LHCN-M2 (cell line): ENCODE results near the gene NINJ1. TPM values are rescaled to one million over a fixed set of nuclear protein-coding genes. Genes with fewer than 3 reads are reported as not detected.

ENCODE experiments used
- DNase-seq: peaks from one replicate; pipeline ENCODE4 v3.0.0-alpha.2; 2012; ENCODE audit warnings: low read depth
- total RNA-seq: library from RNA; depleted of rRNA; stranded (reverse); fragments of >200 nt; gene quantifications from 2 replicates; pipeline ENCODE4 v1.2.3, GENCODE V29; 2014

Gene NINJ1
- total RNA-seq, 1 experiment from 2014 or later: 18.5 TPM

GRCh38 chr9:93089024-93089423 is 45.0 kb downstream of the NINJ1 start:
- DNase-seq: no peak

GRCh38 chr9:93088656-93089015 is 45.4 kb downstream of the NINJ1 start:
- DNase-seq: no peak

GRCh38 chr9:93087971-93088655 is 45.9 kb downstream of the NINJ1 start:
- DNase-seq: no peak

DNA sequence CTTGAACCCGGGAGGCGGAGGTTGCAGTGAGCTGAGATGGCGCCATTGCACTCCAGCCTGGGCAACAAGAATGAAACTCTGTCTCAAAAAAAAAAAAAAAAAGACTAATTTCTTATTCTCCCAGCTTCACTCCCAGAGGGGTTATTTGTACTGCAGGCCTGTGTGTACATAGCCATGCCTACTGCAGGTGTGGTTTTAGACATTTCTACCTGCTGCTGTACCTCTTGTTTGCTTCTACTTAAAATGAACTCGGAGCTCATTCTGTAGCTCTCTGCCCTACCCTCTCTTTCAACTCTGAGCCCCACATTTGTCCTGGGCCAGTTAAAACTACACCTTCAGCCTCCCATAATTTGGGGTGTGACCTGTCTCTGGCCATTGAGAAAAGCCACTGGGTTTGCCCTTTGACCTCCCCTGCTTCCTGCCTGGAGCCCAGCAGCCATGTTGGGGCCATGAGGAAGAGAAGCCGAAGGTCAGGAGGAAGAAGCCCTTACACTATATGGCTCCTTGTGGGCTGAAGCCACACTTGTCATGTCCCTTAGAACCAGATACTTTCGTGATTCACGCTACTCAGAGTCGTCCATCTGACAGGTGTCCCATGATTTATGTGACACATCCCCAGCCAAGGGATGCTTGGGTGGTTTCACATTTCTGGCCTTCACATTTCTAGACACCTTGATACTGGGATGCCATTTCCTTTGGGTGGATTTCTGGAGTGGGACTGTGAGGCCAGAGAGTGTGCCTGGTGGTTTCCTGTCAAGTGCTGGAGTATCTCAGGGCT is 47.4 kb downstream of the NINJ1 start:
- no peak for DNase-seq

DNA sequence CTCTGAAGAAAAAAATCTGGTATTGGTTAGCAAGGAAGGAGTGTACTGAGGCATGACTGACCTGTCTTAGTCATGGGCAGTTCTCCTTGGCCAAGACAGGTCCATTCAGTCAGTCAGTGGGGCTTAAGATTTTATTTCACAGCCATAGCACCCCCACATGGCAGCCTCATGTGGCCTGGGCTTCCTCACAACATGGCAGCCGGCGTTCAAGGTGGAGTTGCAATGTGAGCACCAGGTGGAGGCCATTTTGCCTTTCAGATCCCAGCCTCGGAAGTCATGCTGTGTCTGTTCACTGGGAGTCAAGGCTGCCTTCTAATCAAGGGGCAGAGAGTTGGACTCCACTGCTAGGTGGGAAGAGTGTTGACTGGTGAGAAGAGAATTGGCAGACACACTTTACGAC is 48.4 kb downstream of the NINJ1 start:
- DNase-seq: no peak

- DNase-seq: no peak
Observed at GRCh38 chr9:93084471-93084881, 49.6 kb downstream of the NINJ1 start.

GRCh38 chr9:93083592-93084470 is 50.2 kb downstream of the NINJ1 start:
- no peak for DNase-seq

DNA sequence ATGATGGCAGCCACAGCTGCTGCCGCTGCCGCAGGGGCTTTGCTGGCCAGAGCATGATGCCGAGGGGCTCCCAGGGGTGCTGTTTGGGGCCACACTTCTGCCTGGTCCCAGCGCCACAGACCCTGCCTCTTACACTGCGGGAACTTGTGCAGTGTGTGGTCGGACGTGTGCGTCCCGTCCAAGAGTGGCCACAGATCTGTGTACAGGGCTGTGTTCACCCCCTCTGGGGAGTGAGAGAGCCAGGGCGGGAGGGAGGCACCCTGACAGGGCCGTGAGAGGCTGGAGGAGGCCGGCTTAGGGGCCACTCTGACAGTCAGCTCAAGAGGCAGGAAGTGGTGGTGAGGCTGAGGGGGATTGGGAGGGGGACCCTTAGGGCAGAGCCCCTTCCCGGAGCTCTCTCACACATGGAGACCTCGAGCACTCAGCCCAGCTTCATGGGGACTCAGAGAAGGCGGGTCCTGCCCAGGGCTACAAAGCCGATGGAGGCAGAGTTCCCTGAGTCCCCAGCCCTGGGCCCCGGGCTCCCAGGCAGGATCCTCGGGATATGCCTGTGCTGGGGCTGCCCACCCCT is 51.1 kb downstream of the NINJ1 start:
- DNase-seq: no peak

DNA sequence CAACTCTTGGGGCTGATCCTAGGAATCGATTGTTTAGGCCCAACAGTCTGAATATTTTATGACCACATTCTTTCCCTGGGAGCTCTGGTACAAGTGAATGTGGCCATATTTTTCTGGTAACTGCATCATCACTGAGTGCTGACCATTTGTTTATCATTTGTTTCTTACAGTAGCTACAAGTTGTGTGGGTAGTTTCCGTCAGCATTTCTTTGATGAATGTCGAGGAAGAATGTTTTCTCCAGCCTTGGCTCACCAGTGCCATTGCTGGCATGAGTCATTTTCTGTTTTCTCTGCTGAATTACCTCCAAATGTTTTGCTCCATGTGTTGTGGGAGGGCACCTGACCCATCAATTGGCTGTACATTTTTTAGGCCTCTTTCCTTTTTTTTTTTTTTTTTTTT is 52.1 kb downstream of the NINJ1 start:
- DNase-seq: no peak

- DNase-seq: peak; percentile 21
Observed at GRCh38 chr9:93081081-93081529, 52.9 kb downstream of the NINJ1 start.

DNA sequence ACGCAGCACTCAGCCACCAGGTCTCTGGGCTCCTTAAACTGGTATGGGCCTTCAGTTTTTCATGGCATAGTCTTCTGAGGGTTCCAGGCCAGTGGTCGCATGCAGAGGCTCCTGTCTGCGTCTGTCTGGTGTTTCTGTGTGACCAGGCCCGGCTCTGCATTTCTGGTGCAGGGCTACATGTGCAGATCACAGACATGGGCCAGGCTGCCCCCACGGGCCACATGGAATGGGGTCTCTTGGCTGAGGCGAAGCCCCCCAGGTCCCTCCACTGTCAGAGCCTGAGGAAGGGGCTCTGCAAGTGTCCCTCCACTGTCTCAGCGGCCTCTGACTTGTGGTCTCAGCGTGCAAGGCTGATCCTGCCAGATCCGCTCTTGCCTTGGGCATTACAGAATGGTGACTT is 53.6 kb downstream of the NINJ1 start:
- no peak for DNase-seq

GRCh38 chr9:93079371-93079770 is 54.7 kb downstream of the NINJ1 start:
- no peak for DNase-seq

GRCh38 chr9:93077811-93078210 is 56.2 kb downstream of the NINJ1 start:
- no peak for DNase-seq

- no peak for DNase-seq
Observed at GRCh38 chr9:93077367-93077766, 56.7 kb downstream of the NINJ1 start.

DNA sequence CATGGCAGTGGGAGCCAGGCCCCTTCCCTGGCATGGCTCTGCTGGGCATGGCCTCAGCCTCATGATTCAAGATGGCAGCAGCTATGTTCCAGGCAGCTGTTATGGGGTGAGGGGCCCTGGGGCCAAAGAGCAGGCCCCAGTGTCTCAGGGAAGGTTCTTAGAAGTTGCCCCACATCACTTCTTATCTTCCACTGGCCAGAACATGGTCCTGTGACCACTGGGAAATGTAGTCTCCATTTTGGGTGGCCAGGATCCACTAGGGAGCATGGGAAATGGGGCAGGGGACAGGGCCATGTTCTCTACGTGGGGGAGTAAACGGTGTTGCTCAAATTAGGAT is 57.3 kb downstream of the NINJ1 start:
- DNase-seq: no peak

DNA sequence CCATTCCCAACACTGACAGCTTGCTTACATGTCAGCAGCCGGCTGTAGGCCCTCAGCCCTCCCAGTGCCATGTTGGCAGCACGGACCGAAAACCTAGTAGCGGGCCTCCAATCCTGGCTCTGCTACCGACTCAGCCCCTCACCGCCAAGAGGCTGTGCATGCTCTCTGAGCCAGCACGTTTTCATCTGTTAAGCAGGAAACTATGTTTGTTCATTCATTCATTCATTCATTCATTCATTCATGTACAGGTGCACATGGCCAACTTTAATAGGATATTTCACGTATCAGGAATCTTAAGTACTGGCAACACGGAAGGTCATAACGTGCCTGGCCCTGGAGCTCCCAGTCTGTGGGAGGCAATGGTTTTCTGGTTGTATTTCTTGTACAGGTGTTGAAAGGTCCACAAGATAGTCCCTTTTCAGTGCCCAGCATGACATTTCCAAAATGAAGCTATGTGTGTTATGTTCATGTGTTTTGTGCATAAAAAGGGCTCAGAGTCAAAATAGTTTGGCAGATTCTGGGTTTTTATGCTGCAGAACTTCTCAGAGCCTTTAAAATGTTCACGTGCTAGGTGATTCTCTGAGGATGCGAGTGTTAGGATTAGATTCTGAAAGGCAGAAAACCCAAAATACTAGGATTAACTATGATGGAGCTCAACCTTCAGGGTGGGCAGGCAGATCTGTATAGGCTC is 57.8 kb downstream of the NINJ1 start:
- no peak for DNase-seq

DNA sequence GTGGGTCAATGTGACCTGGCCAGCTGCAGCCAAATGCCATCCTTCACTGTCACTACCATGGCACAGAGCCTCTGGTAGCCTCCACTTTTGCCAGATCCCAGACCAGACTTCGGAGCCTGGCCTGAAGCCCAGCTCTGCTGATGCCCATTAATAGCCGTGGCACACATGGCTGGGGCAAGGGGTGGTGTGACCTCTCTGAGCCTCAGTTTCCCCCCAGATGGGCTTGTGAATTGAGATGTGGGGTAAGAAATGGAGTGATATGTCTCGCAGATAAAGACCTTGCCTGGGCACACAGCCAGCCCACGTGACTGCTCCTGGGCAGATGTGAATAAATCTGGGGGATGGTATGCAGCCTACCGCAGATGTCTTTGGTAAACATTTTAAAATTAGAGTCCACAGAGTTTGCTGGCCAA is 61.7 kb downstream of the NINJ1 start:
- DNase-seq: no peak
